Upper lobe of left lung (tissue), 6 donors: ENCODE results near the gene AEBP2. TPM values are rescaled to one million over a fixed set of nuclear protein-coding genes. Genes with fewer than 3 reads are reported as not detected.
"Not testable (repeated sequence)": the region's sequence is repeated elsewhere in the genome, so short reads cannot be mapped to it uniquely, and the experiment has no call there.

Experiments
- ATAC-seq, 2 donors: fragments of 200-7000 bp; cut with Tn5 transposase; one replicate each; pipeline ENCODE4 v1.9.1; 2022; ENCODE audit warnings: mild to moderate bottlenecking in 2 of 2, moderate library complexity in 2 of 2; ENCODE audit not compliant: low FRiP score in 2 of 2
- DNase-seq, 2 donors: peaks; one replicate each; pipeline ENCODE4 v3.0.0-alpha.2; 2019 to 2020
- H3K27ac ChIP-seq, 4 donors: fragments of 200-600 bp; sonication (generic); one replicate each; pipeline ENCODE4 v1.5.1; 2016 to 2019
- H3K27me3 ChIP-seq, 4 donors: fragments of 200-600 bp; sonication (generic); one replicate each; pipeline ENCODE4 v1.5.1; 2017 to 2019
- H3K36me3 ChIP-seq, 4 donors: fragments of 200-600 bp; sonication (generic); one replicate each; pipeline ENCODE4 v1.5.1; 2016 to 2019
- H3K4me1 ChIP-seq, 4 donors: fragments of 200-600 bp; sonication (generic); one replicate each; pipeline ENCODE4 v1.5.1; 2018 to 2019
- H3K4me3 ChIP-seq, 4 donors: fragments of 200-600 bp; sonication (generic); one replicate each; pipeline ENCODE4 v1.5.1; 2017 to 2019; ENCODE audit warnings: mild to moderate bottlenecking in 2 of 4, moderate library complexity in 1 of 4
- H3K9me3 ChIP-seq, 4 donors: fragments of 200-600 bp; sonication (generic); one replicate each; pipeline ENCODE4 v1.5.1; 2018 to 2019
- CTCF ChIP-seq, 6 experiments: fragments of 450-650 bp in 4 of 6; fragments of 200-600 bp in 2 of 6; sonication (generic) in 2 of 6; IDR thresholded peaks; one replicate each; pipeline ENCODE4 v1.5.1; 2016 to 2019; ENCODE audit warnings: antibody characterized with exemption in 6 of 6
- EP300 ChIP-seq, 4 donors: sonication (generic); formaldehyde crosslinking; IDR thresholded peaks; one replicate each; pipeline ENCODE4 v1.5.1; 2017; ENCODE audit warnings: antibody characterized with exemption in 4 of 4, control low read depth in 2 of 4
- POLR2A ChIP-seq, 4 donors: fragments of 450-650 bp; IDR thresholded peaks; one replicate each; pipeline ENCODE4 v1.5.1; 2016 to 2017; ENCODE audit warnings: antibody characterized with exemption in 4 of 4, mild to moderate bottlenecking in 2 of 4
- POLR2AphosphoS5 ChIP-seq, 2 donors: sonication (generic); formaldehyde crosslinking; IDR thresholded peaks; one replicate each; pipeline ENCODE4 v1.5.1; 2017; ENCODE audit warnings: antibody characterized with exemption in 2 of 2
- WGBS, 2 donors: methylation state at CpG; one replicate each; pipeline ENCODE4 v1.1.5; 2017 to 2018; 5-methylcytosine and 5-hydroxymethylcytosine counted together
- total RNA-seq, 6 donors: library from RNA; depleted of rRNA in 4 of 6; stranded (reverse); fragments of >200 nt in 4 of 6; gene quantifications; one replicate each; pipeline versions ENCODE4 v1.1.0 to v1.2.1, GENCODE V29; 2016 to 2021
- donor health status: DM: no; HTN: no; CAD: no; lungs with moderate emphysema.
- donor health status: DM: no; HTN: yes; CAD: no; lungs with severe emphysema.

Gene AEBP2
- total RNA-seq, 6 donors from 2014 or later: 27.7 to 73.9 (median 40.6) TPM

- WGBS, 2 donors: 74 to 80% methylated on average over 6 of the region's 6 CpGs
- ATAC-seq: peak in 1 of 2 donors; percentile 61
Measured at GRCh38 chr12:19398376-19399363, 40.6 kb upstream of the AEBP2 start.

GRCh38 chr12:19400649-19401285 is 38.5 kb upstream of the AEBP2 start:
- not testable (repeated sequence) for ATAC-seq, H3K36me3 ChIP-seq, H3K27ac ChIP-seq, H3K4me3 ChIP-seq, H3K4me1 ChIP-seq, DNase-seq, H3K9me3 ChIP-seq, H3K27me3 ChIP-seq
- WGBS, 2 donors: 93 to 95% methylated on average over 9 of the region's 9 CpGs

More at GRCh38 chr12:19398376-19399363, 40.6 kb upstream of the AEBP2 start:
- H3K9me3 ChIP-seq: no peaks in the 10 kb centered on the region
- peaks cover 0 to 3% (median 0%) of the 10 kb centered on the region in 4 donors for H3K4me1 ChIP-seq
- no peak overlapping the region for H3K4me3 ChIP-seq
- no peak for DNase-seq
- no peak overlapping the region for H3K27ac ChIP-seq
- H3K27me3 ChIP-seq: no peaks in the 10 kb centered on the region
- TF ChIP-seq EP300 (IDR thresholded peaks at IDR 0.05) (no peak), POLR2A (IDR thresholded peaks at IDR 0.05) (no peak), POLR2AphosphoS5 (IDR thresholded peaks at IDR 0.05) (no peak), CTCF (IDR thresholded peaks at IDR 0.05) (no peak)
- H3K36me3 ChIP-seq: no peaks in the 10 kb centered on the region

GRCh38 chr12:19402211-19402610 is 37.1 kb upstream of the AEBP2 start:
- 82 to 86% methylated on average over 6 of the region's 6 CpGs for WGBS, 2 donors
- DNase-seq: no peak
- no peak for TF ChIP-seq POLR2A (IDR thresholded peaks at IDR 0.05)
- no peak for TF ChIP-seq CTCF (IDR thresholded peaks at IDR 0.05)
- no peak for TF ChIP-seq POLR2AphosphoS5 (IDR thresholded peaks at IDR 0.05)
- no peak for TF ChIP-seq EP300 (IDR thresholded peaks at IDR 0.05)
- Histone ChIP-seq H3K27me3 (no peaks in the 10 kb centered on the region), H3K4me1 (peaks cover 0 to 3% (median 0%) of the 10 kb centered on the region in 4 donors), H3K9me3 (no peaks in the 10 kb centered on the region), H3K4me3 (no peak overlapping the region), H3K27ac (no peak overlapping the region), H3K36me3 (no peaks in the 10 kb centered on the region)
- no peak for ATAC-seq

GRCh38 chr12:19402743-19403431 is 36.4 kb upstream of the AEBP2 start:
- Histone ChIP-seq H3K27me3 (no peaks in the 10 kb centered on the region), H3K4me3 (no peak overlapping the region), H3K27ac (no peak overlapping the region), H3K4me1 (peaks cover 0 to 3% (median 0%) of the 10 kb centered on the region in 4 donors), H3K9me3 (no peaks in the 10 kb centered on the region), H3K36me3 (no peaks in the 10 kb centered on the region)
- WGBS, 2 donors: 51% methylated on average over 4 of the region's 4 CpGs; no CpG with 5 or more reads in 1 of the 2 donors
- TF ChIP-seq POLR2AphosphoS5 (IDR thresholded peaks at IDR 0.05) (no peak), EP300 (IDR thresholded peaks at IDR 0.05) (no peak), CTCF (IDR thresholded peaks at IDR 0.05) (no peak), POLR2A (IDR thresholded peaks at IDR 0.05) (no peak)
- ATAC-seq (peak; percentile 21 to 79), DNase-seq (peak in 1 of 2 donors; percentile 46)
